Ovary (tissue), 3 donors: ENCODE measurements around the gene DDX47.

ENCODE experiments used
- CTCF ChIP-seq, 3 donors: fragments of 450-650 bp in 2 of 3; fragments of 200-600 bp in 1 of 3; IDR thresholded peaks; one replicate each; pipeline versions ENCODE4 v1.5.1 to v1.8.0; 2016 to 2022; ENCODE audit warnings: antibody characterized with exemption in 3 of 3, mild to moderate bottlenecking in 1 of 3
- EP300 ChIP-seq: sonication (generic); formaldehyde crosslinking; IDR thresholded peaks from one replicate; pipeline ENCODE4 v1.6.1; 2017; ENCODE audit warnings: antibody characterized with exemption
- POLR2A ChIP-seq: fragments of 450-650 bp; IDR thresholded peaks from one replicate; pipeline ENCODE4 v1.6.1; 2017; ENCODE audit warnings: antibody characterized with exemption, mild to moderate bottlenecking, moderate library complexity
- donor health status: DM: no; HTN: no; CAD: no.

GRCh38 chr12:12818701-12819100, 5.6 kb downstream of the DDX47 start:
- TF ChIP-seq POLR2A (no peak), EP300 (no peak), CTCF (IDR thresholded peaks at IDR 0.05) (no peak)
